Lung (tissue), 12 donors: ENCODE data around the gene POR. TPM values are rescaled to one million over a fixed set of nuclear protein-coding genes. Genes with fewer than 3 reads are reported as not detected.

ENCODE experiments used
- ATAC-seq: fragments of 200-7000 bp; cut with Tn5 transposase; one replicate; pipeline ENCODE4 v1.9.1; 2020; ENCODE audit warnings: moderate number of reproducible peaks; ENCODE audit not compliant: insufficient read depth, low FRiP score
- DNase-seq, 3 donors: peaks; one replicate each; pipeline ENCODE4 v3.0.0-alpha.2; 2013 to 2017
- H3K27ac ChIP-seq, 2 donors: one replicate each; pipeline ENCODE4 v1.5.1; 2013; ENCODE audit warnings: mild to moderate bottlenecking in 2 of 2, moderate library complexity in 2 of 2, control low read depth in 1 of 2, inconsistent platforms in 1 of 2, low read depth in 1 of 2, low read length in 1 of 2
- H3K27me3 ChIP-seq, 3 donors: one replicate each; pipeline ENCODE4 v1.5.1; 2013; ENCODE audit warnings: low read length in 2 of 3; ENCODE audit not compliant: control insufficient read depth in 3 of 3, insufficient read depth in 3 of 3
- H3K36me3 ChIP-seq, 4 donors: one replicate each; pipeline ENCODE4 v1.5.1; 2013; ENCODE audit warnings: low read length in 4 of 4, mild to moderate bottlenecking in 1 of 4, moderate library complexity in 1 of 4; ENCODE audit not compliant: control insufficient read depth in 4 of 4, insufficient read depth in 4 of 4
- H3K4me1 ChIP-seq, 5 donors: one replicate each; pipeline ENCODE4 v1.5.1; 2013; ENCODE audit warnings: low read length in 5 of 5, mild to moderate bottlenecking in 2 of 5, moderate library complexity in 1 of 5; ENCODE audit not compliant: control insufficient read depth in 5 of 5, insufficient read depth in 5 of 5
- H3K4me3 ChIP-seq: one replicate; pipeline ENCODE4 v1.5.1; 2013; ENCODE audit warnings: mild to moderate bottlenecking, control low read depth, moderate library complexity
- H3K9ac ChIP-seq, 2 donors: one replicate each; pipeline ENCODE4 v1.5.1; 2013; ENCODE audit warnings: low read length in 2 of 2, control low read depth in 1 of 2; ENCODE audit not compliant: insufficient read depth in 1 of 2
- H3K9me3 ChIP-seq, 4 donors: one replicate each; pipeline ENCODE4 v1.5.1; 2013; ENCODE audit warnings: low read length in 3 of 4, mild to moderate bottlenecking in 1 of 4, moderate library complexity in 1 of 4; ENCODE audit not compliant: control insufficient read depth in 4 of 4, insufficient read depth in 3 of 4
- CTCF ChIP-seq: IDR thresholded peaks from 2 replicates; pipeline ENCODE4 v1.5.1; 2012; ENCODE audit warnings: mild to moderate bottlenecking; ENCODE audit errors: control extremely low read depth, extremely low read depth
- WGBS, 2 donors: extraction: QIAGEN DNeasy Blood & Tissue Kit; methylation state at CpG; one replicate each; pipeline ENCODE4 v1.1.7; 2013; 5-methylcytosine and 5-hydroxymethylcytosine counted together
- polyA plus RNA-seq, 2 donors: library from polyadenylated mRNA; stranded (reverse); fragments of 200-250 nt; gene quantifications; one replicate each; pipeline ENCODE4 v1.2.1, GENCODE V29; 2013
- total RNA-seq, 2 donors: library from RNA; depleted of rRNA in 1 of 2; stranded (reverse); fragments of >200 nt in 1 of 2; gene quantifications; one replicate each; pipeline ENCODE4 v1.2.1, GENCODE V29; 2014 to 2021
- donor health status: control.
- donor health status: control.
- donor health status: Bipolar disorder and iron deficiency.
- donor health status: healthy.
- donor health status: DM: yes; HTN: yes; CAD: no.

Gene POR
- total and polyA plus RNA-seq, 4 donors = 111 to 305 (median 264) TPM

GRCh38 chr7:75991531-75992082, 76.7 kb downstream of the POR start:
- H3K27me3 ChIP-seq = no peaks in the 10 kb centered on the region
- H3K4me3 ChIP-seq = no peak overlapping the region
- H3K36me3 ChIP-seq = peaks cover 0 to 17% (median 6%) of the 10 kb centered on the region in 4 donors
- no peak overlapping the region for H3K9ac ChIP-seq
- H3K9me3 ChIP-seq = no peaks in the 10 kb centered on the region
- ATAC-seq = no peak
- no peak for DNase-seq
- 97 to 99% methylated on average over 9 of the region's 9 CpGs for WGBS, 2 donors
- no peak for TF ChIP-seq CTCF
- H3K4me1 ChIP-seq = peaks cover 0 to 21% (median 7%) of the 10 kb centered on the region in 5 donors
- H3K27ac ChIP-seq = no peak overlapping the region

GRCh38 chr7:75992083-75992755, 77.3 kb downstream of the POR start:
- Histone ChIP-seq H3K27ac (peak overlapping the region in 1 of 2 donors; percentile 15), H3K9me3 (no peaks in the 10 kb centered on the region), H3K4me3 (no peak overlapping the region), H3K27me3 (no peaks in the 10 kb centered on the region), H3K4me1 (peaks cover 0 to 21% (median 7%) of the 10 kb centered on the region in 5 donors), H3K36me3 (peaks cover 0 to 11% (median 7%) of the 10 kb centered on the region in 4 donors), H3K9ac (no peak overlapping the region)
- no peak for ATAC-seq
- TF ChIP-seq CTCF = no peak
- DNase-seq = no peak
- 93 to 96% methylated on average over 20 of the region's 20 CpGs for WGBS, 2 donors

- DNase-seq = peak; percentile 58 to 65 (median 60)
- Histone ChIP-seq H3K36me3 (peaks cover 0 to 16% (median 3%) of the 10 kb centered on the region in 4 donors), H3K9ac (peak overlapping the region in 1 of 2 donors; percentile 57), H3K27ac (peak overlapping the region; percentile 91 to 96), H3K27me3 (no peaks in the 10 kb centered on the region), H3K4me3 (peak overlapping the region; percentile 83), H3K9me3 (no peaks in the 10 kb centered on the region), H3K4me1 (peaks cover 0 to 21% (median 7%) of the 10 kb centered on the region in 5 donors)
- no peak for TF ChIP-seq CTCF
- 3 to 4% methylated on average over 33 to 40 of the region's 40 CpGs for WGBS, 2 donors
- peak; percentile 47 for ATAC-seq
Observed at GRCh38 chr7:75993689-75994387, 78.9 kb downstream of the POR start.
